Measurements from ENCODE around the gene SEMA6A.

DNA sequence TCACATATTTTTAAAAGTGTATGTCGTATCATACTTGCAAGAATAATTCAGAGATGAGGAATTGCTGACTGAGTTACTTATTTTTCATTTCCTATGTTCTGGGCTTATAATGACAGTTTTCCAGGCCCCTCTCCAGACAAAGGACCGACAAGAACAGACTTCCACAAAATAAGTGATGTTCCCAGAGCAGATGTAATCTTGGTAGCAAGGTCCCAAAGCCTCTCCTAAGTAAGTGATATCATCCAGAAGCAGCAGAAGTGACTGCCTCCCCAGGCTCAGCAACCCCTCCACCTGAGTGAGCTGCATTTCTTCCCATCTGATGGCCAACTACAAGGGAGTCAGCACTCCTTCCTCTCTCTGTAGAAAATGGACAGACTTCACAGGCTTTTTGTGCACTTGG is 57.1 kb downstream of the SEMA6A start:
- TF ChIP-seq STAT6 (CRISPR knock-in tag; IDR thresholded peaks at IDR 0.05; ENCODE audit: borderline replicate concordance) (no peak), POLR2AphosphoS2 (IDR thresholded peaks at IDR 0.05; ENCODE audit: low read depth, low read length) (no peak), TCF12 (IDR thresholded peaks at IDR 0.05) (no peak), TCF12 (CRISPR knock-in tag; IDR thresholded peaks at IDR 0.05) (no peak), EZH2 (conservative IDR thresholded peaks at IDR 0.05; ENCODE audit: low read depth, low read length) (no peak), MAZ (IDR thresholded peaks at IDR 0.05; ENCODE audit: borderline replicate concordance, low read depth, low read length) (no peak), MAZ (CRISPR knock-in tag; IDR thresholded peaks at IDR 0.05; ENCODE audit: low read depth) (no peak), HDAC6 (IDR thresholded peaks at IDR 0.05; ENCODE audit: low read depth, low read length) (no peak), CTCF (CRISPR knock-in tag; IDR thresholded peaks at IDR 0.05) (no peak), ZNF549 (CRISPR knock-in tag; IDR thresholded peaks at IDR 0.05) (no peak), BRD4 (CRISPR knock-in tag; IDR thresholded peaks at IDR 0.05) (no peak), ZBTB7A (CRISPR knock-in tag; IDR thresholded peaks at IDR 0.05) (no peak), HHEX (CRISPR knock-in tag; IDR thresholded peaks at IDR 0.05) (no peak)
- TF ChIP-seq, protein P1, sequence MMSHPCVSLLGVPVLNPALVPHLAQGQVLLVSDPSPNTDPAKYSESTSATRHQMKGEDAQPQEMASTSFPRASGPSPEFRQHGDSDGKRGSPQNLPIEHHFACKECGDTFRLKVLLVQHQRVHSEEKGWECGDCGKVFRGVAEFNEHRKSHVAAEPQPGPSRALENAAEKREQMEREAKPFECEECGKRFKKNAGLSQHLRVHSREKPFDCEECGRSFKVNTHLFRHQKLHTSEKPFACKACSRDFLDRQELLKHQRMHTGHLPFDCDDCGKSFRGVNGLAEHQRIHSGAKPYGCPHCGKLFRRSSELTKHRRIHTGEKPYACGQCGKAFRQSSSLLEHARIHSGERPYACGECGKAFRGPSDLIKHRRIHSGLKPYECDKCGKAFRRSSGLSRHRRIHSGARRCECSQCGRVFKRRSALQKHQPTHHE (CRISPR knock-in tag; IDR thresholded peaks at IDR 0.05; ENCODE audit: borderline replicate concordance): no peak
- TF ChIP-seq, protein P2, sequence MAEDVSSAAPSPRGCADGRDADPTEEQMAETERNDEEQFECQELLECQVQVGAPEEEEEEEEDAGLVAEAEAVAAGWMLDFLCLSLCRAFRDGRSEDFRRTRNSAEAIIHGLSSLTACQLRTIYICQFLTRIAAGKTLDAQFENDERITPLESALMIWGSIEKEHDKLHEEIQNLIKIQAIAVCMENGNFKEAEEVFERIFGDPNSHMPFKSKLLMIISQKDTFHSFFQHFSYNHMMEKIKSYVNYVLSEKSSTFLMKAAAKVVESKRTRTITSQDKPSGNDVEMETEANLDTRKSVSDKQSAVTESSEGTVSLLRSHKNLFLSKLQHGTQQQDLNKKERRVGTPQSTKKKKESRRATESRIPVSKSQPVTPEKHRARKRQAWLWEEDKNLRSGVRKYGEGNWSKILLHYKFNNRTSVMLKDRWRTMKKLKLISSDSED (CRISPR knock-in tag; IDR thresholded peaks at IDR 0.05): no peak
- TF ChIP-seq, protein P3, sequence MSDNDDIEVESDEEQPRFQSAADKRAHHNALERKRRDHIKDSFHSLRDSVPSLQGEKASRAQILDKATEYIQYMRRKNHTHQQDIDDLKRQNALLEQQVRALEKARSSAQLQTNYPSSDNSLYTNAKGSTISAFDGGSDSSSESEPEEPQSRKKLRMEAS (IDR thresholded peaks at IDR 0.05): no peak

Data from HepG2 (cell line).